ENCODE data around the gene ETFA.

ETFA gene

GRCh38 chr15:76181705-76182107 lies 129.6 kb downstream of the ETFA start:
- H3K4me3 ChIP-seq (ENCODE audit: low read depth, low read length) = no peak overlapping the region
- no peak for DNase-seq (ENCODE audit: low read depth, low spot score)
- ChIA-PET CTCF (interaction anchor here (0.7 to 1.4 kb wide), 5 partner anchors 9 to 684 kb away, joined by 3 to 5 read pairs (median 3); no protein-coding TSS in a partner anchor), POLR2A (no interaction called here)
- TF ChIP-seq CTCF (IDR thresholded peaks at IDR 0.05; ENCODE audit: insufficient read depth, low read length, missing control alignments) = no peak

GRCh38 chr15:76180321-76180720 lies 130.9 kb downstream of the ETFA start:
- POLR2A ChIA-PET = no interaction called here
- no peak for DNase-seq (ENCODE audit: low read depth, low spot score)
- CTCF ChIA-PET = interaction anchor here (1.4 kb wide), 1 partner anchor 11 kb away, joined by 3 read pairs; no protein-coding TSS in a partner anchor
- H3K4me3 ChIP-seq (ENCODE audit: low read depth, low read length) = no peak overlapping the region
- no peak for TF ChIP-seq CTCF (IDR thresholded peaks at IDR 0.05; ENCODE audit: insufficient read depth, low read length, missing control alignments)

GRCh38 chr15:76179023-76179422 lies 132.2 kb downstream of the ETFA start:
- ChIA-PET CTCF (no interaction called here), POLR2A (no interaction called here)
- no peak overlapping the region for H3K4me3 ChIP-seq (ENCODE audit: low read depth, low read length)
- TF ChIP-seq CTCF (IDR thresholded peaks at IDR 0.05; ENCODE audit: insufficient read depth, low read length, missing control alignments) = no peak
- no peak for DNase-seq (ENCODE audit: low read depth, low spot score)

- ChIA-PET POLR2A (no interaction called here), CTCF (no interaction called here)
- no peak for TF ChIP-seq CTCF (IDR thresholded peaks at IDR 0.05; ENCODE audit: insufficient read depth, low read length, missing control alignments)
- H3K4me3 ChIP-seq (ENCODE audit: low read depth, low read length) = no peak overlapping the region
- DNase-seq (ENCODE audit: low read depth, low spot score) = no peak
These were observed 132.8 kb downstream of the ETFA start for GRCh38 chr15:76178296-76179000.

- ChIA-PET CTCF (no interaction called here), POLR2A (interaction anchor here (0.5 to 0.6 kb wide), 2 partner anchors 274 to 731 kb away, joined by 3 read pairs; no protein-coding TSS in a partner anchor)
- no peak for TF ChIP-seq CTCF (IDR thresholded peaks at IDR 0.05; ENCODE audit: insufficient read depth, low read length, missing control alignments)
- DNase-seq (ENCODE audit: low read depth, low spot score) = no peak
- H3K4me3 ChIP-seq (ENCODE audit: low read depth, low read length) = no peak overlapping the region
These were observed 133.7 kb downstream of the ETFA start for GRCh38 chr15:76177491-76178040.

GRCh38 chr15:76176487-76177085 lies 134.7 kb downstream of the ETFA start:
- no peak overlapping the region for H3K4me3 ChIP-seq (ENCODE audit: low read depth, low read length)
- POLR2A ChIA-PET = no interaction called here
- DNase-seq (ENCODE audit: low read depth, low spot score) = no peak
- CTCF ChIA-PET = interaction anchor here (1.2 to 2.1 kb wide), 2 partner anchors 10 to 25 kb away, joined by 3 to 9 read pairs; no protein-coding TSS in a partner anchor
- TF ChIP-seq CTCF (IDR thresholded peaks at IDR 0.05; ENCODE audit: insufficient read depth, low read length, missing control alignments) = no peak
